C4-2B (cell line): Measurements from ENCODE around the gene PSME4.

Source experiments
- CTCF ChIP-seq: fragments of 450-650 bp; conservative IDR thresholded peaks from 2 replicates; pipeline ENCODE4 v1.5.1; 2017; ENCODE audit warnings: mild to moderate bottlenecking
- ZFX ChIP-seq: fragments of 450-650 bp; IDR thresholded peaks from 2 replicates; pipeline ENCODE4 v1.6.1; 2017

- no peak for TF ChIP-seq CTCF
- TF ChIP-seq ZFX: no peak
Measured at GRCh38 chr2:53911434-53912189, 59.2 kb downstream of the PSME4 start.
